ENCODE results near the gene EXOSC5.

EXOSC5 gene

DNA sequence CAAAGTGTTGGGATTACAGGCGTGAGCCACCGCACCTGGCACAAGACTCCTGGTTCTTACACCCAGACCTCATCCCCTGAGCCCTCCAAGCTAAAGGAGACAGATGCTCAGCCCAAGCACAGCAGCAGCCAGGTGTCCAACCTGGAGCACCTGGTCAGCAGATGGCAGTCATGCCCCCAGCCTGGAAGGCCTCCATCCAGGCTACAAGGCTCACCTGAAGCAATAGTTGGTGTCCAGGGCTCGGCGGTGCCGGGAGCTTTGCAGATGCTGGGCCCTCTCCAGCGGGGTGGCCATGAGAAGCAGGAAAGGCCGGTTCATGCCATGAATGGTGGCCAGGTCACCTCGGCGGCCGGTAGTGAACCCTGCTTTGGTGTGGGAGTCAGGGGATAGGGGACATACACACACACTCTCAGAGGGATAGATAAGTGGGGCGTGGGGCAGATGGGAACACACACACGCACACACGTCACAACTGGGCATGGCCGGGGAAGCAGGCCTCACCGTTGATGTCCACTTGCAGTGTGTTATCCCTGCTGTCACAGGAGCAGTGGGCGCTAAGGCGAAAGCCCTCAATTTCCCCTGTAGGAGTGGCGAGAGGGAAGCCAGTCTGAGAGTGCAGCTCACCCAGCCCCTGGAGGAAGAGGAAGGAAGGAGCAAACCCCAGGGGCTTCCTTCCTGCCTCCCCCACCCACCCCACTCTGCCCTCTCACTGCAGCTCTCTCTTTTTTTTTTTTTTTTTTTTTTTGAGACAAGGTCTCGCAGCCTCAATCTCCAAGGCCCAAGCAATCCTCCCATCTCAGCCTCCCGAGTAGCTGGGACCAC is 55.3 kb downstream of the EXOSC5 start:
- no peak for DNase-seq (ENCODE audit: low spot score)

DNA sequence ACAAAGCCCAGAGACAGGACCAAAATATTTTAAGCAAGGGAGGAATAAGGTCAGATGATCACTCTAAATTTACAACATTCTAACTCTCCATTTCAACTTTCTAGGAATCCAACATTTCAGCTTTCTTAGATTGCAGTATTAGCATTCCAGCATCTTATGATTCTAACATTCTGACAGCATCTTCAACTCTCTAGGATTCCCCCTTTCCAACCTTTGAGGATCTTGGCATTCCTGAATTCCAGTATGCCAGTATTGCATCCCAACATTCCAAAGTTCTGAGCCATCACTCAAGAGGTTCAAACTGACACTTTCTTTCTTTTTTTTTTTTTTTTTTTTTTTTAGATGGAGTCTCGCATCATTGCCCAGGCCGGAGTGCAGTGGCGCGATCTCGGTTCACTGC is 57.2 kb downstream of the EXOSC5 start:
- no peak for DNase-seq (ENCODE audit: low spot score)

Data from cerebellar cortex (tissue), 1 donor.